CD14-positive monocyte (primary cell): Measurements from ENCODE around the gene TRMU. TPM values are rescaled to one million over a fixed set of nuclear protein-coding genes. Genes with fewer than 3 reads are reported as not detected.

ENCODE experiments used
- DNase-seq, 3 donors: peaks; one replicate each; pipeline ENCODE4 v3.0.0-alpha.2; 2011 to 2022
- H2AFZ ChIP-seq: 2 replicates; pipeline ENCODE4 v1.6.0; 2012; ENCODE audit warnings: mild to moderate bottlenecking, low read depth, low read length, inconsistent platforms; ENCODE audit not compliant: insufficient read depth, poor library complexity, severe bottlenecking
- H3K27ac ChIP-seq, 2 donors: 1 replicate in 1 of 2; 2 replicates in 1 of 2; pipeline ENCODE4 v1.5.1; 2012 to 2013; ENCODE audit warnings: low read length in 2 of 2, control low read depth in 1 of 2, inconsistent platforms in 1 of 2, low read depth in 1 of 2, mild to moderate bottlenecking in 1 of 2
- H3K27me3 ChIP-seq, 2 donors: one replicate each; pipeline versions ENCODE4 v1.6.0 to v1.6.1; 2011 to 2013; ENCODE audit warnings: low read length in 2 of 2; ENCODE audit not compliant: control insufficient read depth in 2 of 2, insufficient read depth in 2 of 2
- H3K36me3 ChIP-seq, 2 donors: replicated peaks in 1 of 2; 1 replicate in 1 of 2; 2 replicates in 1 of 2; pipeline versions ENCODE4 v1.5.1 to v1.6.1; 2012 to 2013; ENCODE audit warnings: low read length in 2 of 2, control low read depth in 1 of 2, inconsistent platforms in 1 of 2, mild to moderate bottlenecking in 1 of 2; ENCODE audit not compliant: insufficient read depth in 2 of 2, control insufficient read depth in 1 of 2
- H3K4me1 ChIP-seq, 2 donors: 1 replicate in 1 of 2; 2 replicates in 1 of 2; pipeline versions ENCODE4 v1.5.1 to v1.6.1; 2012 to 2013; ENCODE audit warnings: low read length in 2 of 2, control low read depth in 1 of 2, inconsistent platforms in 1 of 2, mild to moderate bottlenecking in 1 of 2, moderate library complexity in 1 of 2; ENCODE audit not compliant: insufficient read depth in 2 of 2, control insufficient read depth in 1 of 2
- H3K4me2 ChIP-seq: replicated peaks from 2 replicates; pipeline ENCODE3; 2012; ENCODE audit warnings: low read length, moderate library complexity, mild to moderate bottlenecking; ENCODE audit not compliant: poor library complexity, severe bottlenecking; ENCODE audit errors: extremely low read depth
- H3K4me3 ChIP-seq, 3 experiments: fragments of 200-600 bp in 1 of 3; sonication (generic) in 1 of 3; replicated peaks in 1 of 3; 1 replicate in 2 of 3; 2 replicates in 1 of 3; pipeline ENCODE4 v1.5.1; 2011 to 2013; ENCODE audit warnings: low read length in 3 of 3, mild to moderate bottlenecking in 3 of 3, control low read depth in 2 of 3, low read depth in 2 of 3, inconsistent platforms in 1 of 3, moderate library complexity in 1 of 3
- H3K79me2 ChIP-seq: 2 replicates; pipeline ENCODE4 v1.6.0; 2012; ENCODE audit warnings: mild to moderate bottlenecking, control low read depth, inconsistent platforms, low read length, moderate library complexity; ENCODE audit not compliant: insufficient read depth
- H3K9ac ChIP-seq: 2 replicates; pipeline ENCODE4 v1.6.0; 2017; ENCODE audit warnings: low read length, mild to moderate bottlenecking; ENCODE audit not compliant: insufficient read depth, poor library complexity, severe bottlenecking
- H3K9me3 ChIP-seq, 2 donors: replicated peaks in 1 of 2; 1 replicate in 1 of 2; 2 replicates in 1 of 2; pipeline versions ENCODE4 v1.5.1 to v1.6.1; 2012 to 2013; ENCODE audit warnings: low read length in 2 of 2, control low read depth in 1 of 2; ENCODE audit not compliant: control insufficient read depth in 1 of 2, insufficient read depth in 1 of 2
- H4K20me1 ChIP-seq: 2 replicates; pipeline ENCODE4 v1.6.0; 2012; ENCODE audit warnings: mild to moderate bottlenecking, low read length, control low read depth, moderate library complexity; ENCODE audit not compliant: insufficient read depth
- H3K27ac Mint-ChIP-seq, 7 donors: one replicate each; pipeline ENCODE4 v1.8.0; 2020; ENCODE audit warnings: mild to moderate bottlenecking in 7 of 7, mixed read lengths in 7 of 7, moderate library complexity in 6 of 7, inconsistent platforms in 2 of 7
- H3K27me3 Mint-ChIP-seq, 3 donors: one replicate each; pipeline ENCODE4 v1.8.0; 2021 to 2022; ENCODE audit warnings: low read depth in 3 of 3, mild to moderate bottlenecking in 3 of 3, mixed read lengths in 3 of 3, moderate library complexity in 3 of 3, inconsistent platforms in 1 of 3
- H3K36me3 Mint-ChIP-seq, 2 donors: one replicate each; pipeline ENCODE4 v1.8.0; 2020; ENCODE audit warnings: mixed read lengths in 2 of 2, inconsistent platforms in 1 of 2, mild to moderate bottlenecking in 1 of 2
- H3K4me1 Mint-ChIP-seq: one replicate; pipeline ENCODE4 v1.8.0; 2020; ENCODE audit warnings: mild to moderate bottlenecking, mixed read lengths
- H3K4me3 Mint-ChIP-seq, 2 donors: one replicate each; pipeline ENCODE4 v1.8.0; 2020; ENCODE audit warnings: mild to moderate bottlenecking in 2 of 2, mixed read lengths in 2 of 2, moderate library complexity in 1 of 2
- H3K9me3 Mint-ChIP-seq, 7 donors: one replicate each; pipeline ENCODE4 v1.8.0; 2020 to 2022; ENCODE audit warnings: mixed read lengths in 7 of 7, mild to moderate bottlenecking in 6 of 7, moderate library complexity in 6 of 7, inconsistent platforms in 2 of 7
- CTCF ChIP-seq: fragments of 200-600 bp; IDR thresholded peaks from one replicate; pipeline ENCODE4 v1.8.0; 2022; ENCODE audit warnings: antibody characterized with exemption, mild to moderate bottlenecking
- WGBS: methylation state at CpG from one replicate; pipeline ENCODE4 v1.1.5; 2013; ENCODE audit warnings: missing lambda C conversion rate; ENCODE audit not compliant: insufficient coverage; 5-methylcytosine and 5-hydroxymethylcytosine counted together
- intact Hi-C, 2 donors: fragments of 100-400 bp; cut with micrococcal nuclease; formaldehyde crosslinking; loops; one replicate each; pipeline versions ENCODE4 v1.15.0 to v1.15.1; 2023
- polyA plus RNA-seq, 3 donors: library from polyadenylated mRNA; depleted of rRNA in 1 of 3; unstranded in 2 of 3; stranded (reverse) in 1 of 3; fragments of 300-500 nt in 2 of 3; fragments of >200 nt in 1 of 3; fragmentation: Illumina TruSeq in 2 of 3; gene quantifications; 1 replicate in 2 of 3; 2 replicates in 1 of 3; pipeline ENCODE4 v1.2.3, GENCODE V29; 2012 to 2021

TRMU gene
- polyA plus RNA-seq, 3 donors = 4.7 to 32.9 (median 5.6) TPM

- peaks cover 14% of the 10 kb centered on the region for H3K4me1 Mint-ChIP-seq
- intact Hi-C loops = no loop called here
- no peak for DNase-seq
- H3K4me3 ChIP-seq = no peak overlapping the region
- peaks cover 0 to 22% of the 10 kb centered on the region in 2 donors for H3K27me3 ChIP-seq
- peaks cover 0 to 7% (median 0%) of the 10 kb centered on the region in 7 donors for H3K9me3 Mint-ChIP-seq
- no peaks in the 10 kb centered on the region for H3K4me1 ChIP-seq
- no peaks in the 10 kb centered on the region for H3K79me2 ChIP-seq
- 95% methylated on average over 19 of the region's 25 CpGs for WGBS
- no peak overlapping the region for H2AFZ ChIP-seq
- H3K4me2 ChIP-seq = no peak overlapping the region
- peaks cover 10 to 30% (median 25%) of the 10 kb centered on the region in 3 donors for H3K27me3 Mint-ChIP-seq
- H3K9me3 ChIP-seq = no peaks in the 10 kb centered on the region
- H3K4me3 Mint-ChIP-seq = no peak overlapping the region
- TF ChIP-seq CTCF = no peak
- H4K20me1 ChIP-seq = no peaks in the 10 kb centered on the region
- H3K9ac ChIP-seq = no peak overlapping the region
- H3K36me3 ChIP-seq = no peaks in the 10 kb centered on the region
- no peak overlapping the region for H3K27ac ChIP-seq
- H3K27ac Mint-ChIP-seq = no peak overlapping the region
- H3K36me3 Mint-ChIP-seq = no peaks in the 10 kb centered on the region
Measured at GRCh38 chr22:46369716-46370583, 34.4 kb downstream of the TRMU start.

- Histone ChIP-seq H4K20me1 (no peaks in the 10 kb centered on the region), H3K27ac (no peak overlapping the region), H3K27me3 (peaks cover 0 to 22% of the 10 kb centered on the region in 2 donors), H2AFZ (no peak overlapping the region), H3K9ac (no peak overlapping the region), H3K9me3 (peaks cover 0 to 6% of the 10 kb centered on the region in 2 donors), H3K79me2 (no peaks in the 10 kb centered on the region), H3K4me1 (no peaks in the 10 kb centered on the region), H3K36me3 (no peaks in the 10 kb centered on the region), H3K4me3 (no peak overlapping the region), H3K4me2 (no peak overlapping the region)
- Mint-ChIP-seq H3K4me3 (no peak overlapping the region), H3K27me3 (peaks cover 14 to 34% (median 27%) of the 10 kb centered on the region in 3 donors), H3K4me1 (peaks cover 14% of the 10 kb centered on the region), H3K36me3 (peaks cover 0 to 3% of the 10 kb centered on the region in 2 donors), H3K9me3 (peaks cover 4 to 14% (median 8%) of the 10 kb centered on the region in 7 donors), H3K27ac (no peak overlapping the region)
- intact Hi-C loops = no loop called here
- TF ChIP-seq CTCF = no peak
- no peak for DNase-seq
- 95% methylated on average over 8 of the region's 15 CpGs for WGBS
Measured at GRCh38 chr22:46370584-46371291, 35.2 kb downstream of the TRMU start.
